Tibial nerve (tissue), 4 donors: Measurements from ENCODE around the gene ECT2.
"Not testable (repeated sequence)": the region's sequence is repeated elsewhere in the genome, so short reads cannot be mapped to it uniquely, and the experiment has no call there.

ENCODE experiments used
- EP300 ChIP-seq, 2 donors: sonication (generic); formaldehyde crosslinking; IDR thresholded peaks; one replicate each; pipeline ENCODE4 v1.6.1; 2017; ENCODE audit warnings: antibody characterized with exemption in 2 of 2, mild to moderate bottlenecking in 1 of 2
- POLR2A ChIP-seq, 2 donors: fragments of 450-650 bp; IDR thresholded peaks; one replicate each; pipeline ENCODE4 v1.6.1; 2017; ENCODE audit warnings: antibody characterized with exemption in 2 of 2, mild to moderate bottlenecking in 2 of 2, moderate library complexity in 2 of 2
- TF ChIP-seq, protein P1 (sequence below), 5 experiments: fragments of 200-600 bp in 3 of 5; fragments of 450-650 bp in 2 of 5; sonication (generic) in 3 of 5; IDR thresholded peaks; one replicate each; pipeline ENCODE4 v1.5.1; 2016 to 2019; ENCODE audit warnings: antibody characterized with exemption in 5 of 5, mild to moderate bottlenecking in 3 of 5, moderate library complexity in 2 of 5

GRCh38 chr3:172866726-172867350, 116.3 kb downstream of the ECT2 start:
- TF ChIP-seq EP300, POLR2A (IDR thresholded peaks at IDR 0.05): not testable (repeated sequence)
- TF ChIP-seq, protein P1, sequence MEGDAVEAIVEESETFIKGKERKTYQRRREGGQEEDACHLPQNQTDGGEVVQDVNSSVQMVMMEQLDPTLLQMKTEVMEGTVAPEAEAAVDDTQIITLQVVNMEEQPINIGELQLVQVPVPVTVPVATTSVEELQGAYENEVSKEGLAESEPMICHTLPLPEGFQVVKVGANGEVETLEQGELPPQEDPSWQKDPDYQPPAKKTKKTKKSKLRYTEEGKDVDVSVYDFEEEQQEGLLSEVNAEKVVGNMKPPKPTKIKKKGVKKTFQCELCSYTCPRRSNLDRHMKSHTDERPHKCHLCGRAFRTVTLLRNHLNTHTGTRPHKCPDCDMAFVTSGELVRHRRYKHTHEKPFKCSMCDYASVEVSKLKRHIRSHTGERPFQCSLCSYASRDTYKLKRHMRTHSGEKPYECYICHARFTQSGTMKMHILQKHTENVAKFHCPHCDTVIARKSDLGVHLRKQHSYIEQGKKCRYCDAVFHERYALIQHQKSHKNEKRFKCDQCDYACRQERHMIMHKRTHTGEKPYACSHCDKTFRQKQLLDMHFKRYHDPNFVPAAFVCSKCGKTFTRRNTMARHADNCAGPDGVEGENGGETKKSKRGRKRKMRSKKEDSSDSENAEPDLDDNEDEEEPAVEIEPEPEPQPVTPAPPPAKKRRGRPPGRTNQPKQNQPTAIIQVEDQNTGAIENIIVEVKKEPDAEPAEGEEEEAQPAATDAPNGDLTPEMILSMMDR (IDR thresholded peaks at IDR 0.05) = not testable (repeated sequence)
